DMS79 treated with DMSO at 0.1 percent for 48 hours (cell line): Measurements from ENCODE around the gene GUSB.
"Not testable (repeated sequence)": the region's sequence is repeated elsewhere in the genome, so short reads cannot be mapped to it uniquely, and the experiment has no call there.

Experiments used
- DNase-seq: peaks from one replicate; lab custom pipeline; 2025; lab: John Stamatoyannopoulos, UW

Gene GUSB

DNA sequence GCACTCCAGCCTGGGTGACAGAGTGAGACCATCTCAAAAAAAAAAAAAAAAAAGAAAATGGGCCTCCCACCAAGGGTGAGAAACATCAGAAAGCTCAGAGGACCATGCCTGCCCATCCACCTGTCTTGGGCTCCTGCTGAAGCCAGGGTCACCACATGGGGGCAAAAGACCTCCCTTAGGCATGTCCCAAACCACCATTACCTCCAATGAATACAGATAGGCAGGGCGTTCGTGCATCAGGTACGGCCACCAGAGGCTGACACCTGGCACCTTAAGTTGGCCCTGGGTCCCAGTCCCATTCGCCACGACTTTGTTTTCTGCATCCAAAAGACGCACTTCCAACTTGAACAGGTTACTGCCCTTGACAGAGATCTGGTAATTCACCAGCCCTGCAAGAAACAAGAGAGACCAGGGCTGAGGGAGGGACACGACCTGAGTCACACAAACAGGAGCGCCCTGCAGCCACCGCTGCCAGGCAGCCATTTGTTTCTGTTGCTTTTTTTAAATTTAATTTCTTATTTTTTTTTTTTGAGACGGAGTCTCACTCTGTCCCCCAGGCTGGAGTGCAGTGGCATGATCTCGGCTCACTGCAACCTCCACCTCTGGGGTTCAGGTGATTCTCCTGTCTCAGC lies 6.1 kb downstream of the GUSB start:
- no peak for DNase-seq

DNA sequence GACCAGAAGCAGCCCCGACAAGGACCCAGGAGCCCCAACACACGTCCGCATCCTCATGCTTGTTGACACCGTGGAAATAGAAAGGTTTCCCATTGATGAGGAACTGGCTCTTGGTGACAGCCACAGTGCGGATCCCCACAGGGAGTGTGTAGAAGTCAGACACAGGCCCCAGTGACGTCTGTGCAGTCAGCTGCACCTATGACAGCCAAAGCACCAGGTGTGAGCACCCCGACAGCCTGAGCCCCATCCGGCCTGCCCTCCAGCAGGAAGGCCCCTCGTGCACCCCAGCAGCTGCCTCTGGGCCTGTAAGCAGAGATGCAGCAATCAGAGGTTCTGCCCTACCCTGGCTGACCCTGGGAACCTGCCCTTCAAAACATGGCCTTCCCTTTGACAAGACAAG lies 7.1 kb downstream of the GUSB start:
- DNase-seq, result no peak

DNA sequence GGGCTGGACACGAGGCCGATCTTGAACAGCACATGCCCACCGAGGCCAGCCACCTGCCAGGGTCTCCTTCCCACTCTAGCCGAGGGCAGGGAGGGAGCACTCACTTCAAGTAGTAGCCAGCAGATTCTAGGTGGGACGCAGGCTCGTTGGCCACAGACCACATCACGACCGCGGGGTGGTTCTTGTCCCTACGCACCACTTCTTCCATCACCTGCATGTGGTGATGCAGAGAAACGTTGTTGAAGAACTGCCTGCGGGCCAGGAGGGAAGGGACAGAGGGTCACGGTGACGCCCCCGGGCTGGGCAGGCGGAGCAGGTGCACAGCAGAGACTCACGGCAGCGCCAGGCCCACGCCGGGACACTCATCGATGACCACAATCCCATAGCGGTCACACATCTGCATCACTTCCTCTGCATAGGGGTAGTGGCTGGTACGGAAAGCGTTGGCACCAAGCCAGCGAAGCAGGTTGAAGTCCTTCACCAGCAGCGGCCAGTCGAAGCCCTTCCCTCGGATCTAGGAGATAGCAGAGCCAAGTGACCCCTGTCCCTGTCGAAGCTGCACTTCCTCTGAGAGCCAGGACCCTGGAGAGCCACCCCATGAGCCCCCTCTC lies 7.7 kb downstream of the GUSB start:
- no peak for DNase-seq

DNA sequence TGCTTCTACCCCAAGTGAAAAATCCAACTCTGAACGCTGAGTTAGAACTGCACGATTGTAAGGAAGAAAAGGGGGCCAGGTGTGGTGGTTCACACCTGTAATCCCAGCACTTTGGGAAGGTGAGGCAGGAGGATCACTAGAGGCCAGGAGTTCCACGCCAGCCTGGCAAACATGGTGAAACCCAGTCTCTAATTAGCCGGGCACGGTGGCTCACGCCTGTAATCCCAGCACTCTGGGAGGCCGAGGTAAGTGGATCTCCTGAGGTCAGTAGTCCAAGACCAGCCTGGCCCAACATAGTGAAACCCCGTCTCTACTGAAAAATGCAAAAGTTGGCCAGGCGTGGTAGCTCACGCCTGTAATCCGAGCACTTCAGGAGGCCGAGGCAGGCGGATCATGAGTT lies 9.0 kb downstream of the GUSB start:
- no peak for DNase-seq

DNA sequence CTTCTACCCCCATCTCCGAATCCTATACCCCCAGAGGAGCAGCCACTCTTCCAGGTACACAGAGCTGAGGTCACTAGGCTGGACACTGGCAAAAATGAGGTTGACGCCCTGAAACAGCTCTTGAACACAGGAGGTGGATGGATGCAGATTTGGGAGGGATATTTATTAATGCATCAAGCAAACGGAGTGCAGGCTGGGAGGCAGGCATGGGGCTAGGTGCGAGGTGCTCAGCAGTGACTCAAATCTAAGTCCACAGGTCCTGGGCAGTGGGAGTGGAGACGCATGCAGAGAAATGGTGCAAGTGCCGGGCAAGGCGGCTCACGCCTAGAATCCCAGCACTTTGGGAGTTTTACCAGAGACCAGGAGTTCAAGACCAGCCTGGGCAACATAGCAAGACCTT lies 11.0 kb downstream of the GUSB start:
- no peak for DNase-seq

DNA sequence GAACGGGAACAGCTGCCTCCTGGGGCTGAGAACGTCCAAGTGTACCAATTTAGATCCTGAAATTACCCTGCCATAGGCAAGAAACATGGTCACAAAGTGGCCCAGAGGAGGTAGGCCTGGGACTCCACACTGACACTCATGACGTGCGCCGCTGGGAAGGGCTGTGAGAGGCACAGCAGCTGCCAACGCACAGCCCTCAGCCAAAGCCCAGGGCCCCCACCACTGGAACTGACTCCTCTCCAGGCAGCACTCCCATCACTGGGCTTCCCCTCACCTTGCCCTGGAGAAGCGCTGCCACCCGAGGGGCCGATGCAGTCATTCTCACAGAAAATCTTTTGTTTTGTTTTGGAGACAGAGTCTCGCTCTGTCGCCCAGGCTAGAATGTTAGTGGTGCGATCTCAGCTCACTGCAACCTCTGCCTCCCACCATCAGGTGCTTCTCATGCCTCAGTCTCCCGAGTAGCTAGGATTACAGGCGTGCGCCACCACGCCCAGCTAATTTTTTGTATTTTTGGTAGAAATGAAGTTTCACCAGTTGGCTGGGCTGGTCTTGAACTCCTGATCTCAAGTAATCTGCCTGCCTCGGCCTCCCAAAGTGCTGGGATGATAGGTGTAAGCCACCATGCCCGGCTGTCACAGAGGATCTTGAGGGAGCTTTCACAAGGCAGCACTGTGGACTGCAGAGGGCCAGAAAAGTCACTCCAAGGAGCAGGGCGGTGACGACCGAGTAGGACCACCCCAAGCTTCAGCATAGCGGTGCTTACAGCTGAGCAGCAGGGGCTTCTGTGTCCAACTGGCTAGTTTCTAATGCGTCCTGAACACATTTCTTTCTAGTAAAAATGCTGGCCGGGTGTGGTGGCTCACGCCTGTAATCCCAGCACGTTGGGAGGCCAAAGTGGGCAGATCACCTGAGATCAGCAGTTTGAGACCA lies 13.5 kb downstream of the GUSB start:
- no peak for DNase-seq

DNA sequence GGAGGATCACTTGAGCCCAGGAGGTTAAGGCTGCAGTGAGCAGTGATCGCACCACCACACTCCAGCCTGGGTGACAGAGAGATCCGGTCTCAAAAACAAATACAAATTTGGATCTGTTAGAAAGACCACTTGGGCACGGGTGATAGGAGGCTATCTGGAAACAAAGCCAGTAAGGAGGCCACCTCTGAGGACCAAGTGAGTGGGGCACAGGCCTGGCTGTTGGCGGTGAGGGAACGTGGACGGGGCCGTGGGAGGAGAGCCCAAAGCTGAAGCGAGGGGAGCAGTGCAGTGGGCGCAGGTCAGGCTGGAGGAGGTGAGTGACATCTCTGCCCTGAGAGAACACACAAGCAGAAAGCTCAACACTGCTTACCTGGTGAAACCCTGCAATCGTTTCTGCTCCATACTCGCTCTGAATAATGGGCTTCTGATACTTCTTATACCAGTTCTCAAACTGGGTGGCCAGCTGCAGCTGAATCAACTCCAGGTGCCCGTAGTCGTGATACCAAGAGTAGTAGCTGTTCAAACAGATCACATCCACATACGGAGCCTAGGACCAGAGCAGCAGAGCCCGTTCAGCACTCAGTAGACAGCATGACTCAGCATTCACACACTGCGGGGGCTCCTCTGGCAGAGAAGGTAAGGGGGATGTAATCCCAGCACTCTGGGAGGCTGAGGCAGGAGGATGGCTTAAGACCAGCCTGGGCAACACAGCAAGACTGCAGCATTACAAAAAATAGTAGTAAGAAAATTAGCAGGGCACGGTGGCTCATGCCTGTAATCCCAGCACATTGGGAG lies 14.5 kb downstream of the GUSB start:
- no peak for DNase-seq

DNA sequence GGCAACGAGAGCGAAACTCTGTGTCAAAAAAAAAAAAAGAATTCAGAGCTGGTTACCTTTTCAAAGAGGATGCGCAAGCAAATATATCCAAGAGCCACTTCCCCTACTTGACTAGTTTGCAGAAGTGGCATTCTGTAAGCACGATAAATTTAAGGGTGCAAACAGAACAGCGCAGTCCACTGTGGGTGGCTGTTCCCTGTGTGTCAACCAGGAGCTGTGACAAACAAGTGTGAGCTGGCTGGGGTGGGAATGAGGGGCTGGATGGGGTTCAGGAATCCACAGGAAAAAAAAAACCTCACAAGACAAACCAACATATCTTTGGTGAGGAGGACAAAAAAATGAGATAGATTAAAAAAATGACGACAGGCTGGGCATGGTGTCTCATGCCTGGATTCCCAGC lies 15.9 kb downstream of the GUSB start:
- DNase-seq, result no peak

DNA sequence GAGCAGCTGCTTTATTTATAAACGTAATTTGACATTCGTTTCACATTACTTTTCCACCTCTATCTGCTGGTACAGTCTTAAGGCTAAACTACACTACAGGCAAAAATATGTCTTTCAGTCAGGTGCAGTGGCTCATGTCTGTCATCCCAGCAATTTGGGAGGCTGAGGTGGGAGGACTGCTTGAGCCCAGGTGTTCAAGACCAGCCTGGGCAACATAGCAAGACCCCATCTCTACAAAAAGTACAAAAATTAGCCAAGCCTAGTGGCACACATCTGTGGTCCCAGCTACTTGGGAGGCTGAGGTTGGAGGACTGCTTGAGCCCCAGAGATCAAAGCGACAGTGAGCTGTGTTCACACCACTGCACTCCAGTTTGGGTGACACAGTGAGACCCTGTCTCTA lies 17.3 kb downstream of the GUSB start:
- not testable (repeated sequence) for DNase-seq

DNA sequence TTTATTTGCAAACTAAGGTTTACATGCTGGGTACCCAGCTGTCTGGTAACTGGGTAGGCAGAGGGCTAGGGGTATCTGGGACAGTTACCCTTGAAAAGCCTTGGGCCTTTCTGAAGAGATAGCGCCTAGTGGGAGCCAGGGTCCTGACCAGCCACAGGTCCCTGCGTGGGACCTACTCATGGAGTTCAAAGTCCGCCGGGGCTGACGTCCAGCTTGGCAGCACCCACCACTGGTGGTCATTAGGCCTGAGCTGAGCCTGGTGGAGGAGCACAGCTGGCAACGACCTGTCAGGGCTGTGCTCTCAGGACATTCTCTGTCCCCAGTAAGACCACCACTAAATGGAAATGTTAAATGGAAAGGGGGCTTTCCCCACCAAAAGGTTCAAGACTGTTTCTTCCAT lies 20.0 kb downstream of the GUSB start:
- no peak for DNase-seq

DNA sequence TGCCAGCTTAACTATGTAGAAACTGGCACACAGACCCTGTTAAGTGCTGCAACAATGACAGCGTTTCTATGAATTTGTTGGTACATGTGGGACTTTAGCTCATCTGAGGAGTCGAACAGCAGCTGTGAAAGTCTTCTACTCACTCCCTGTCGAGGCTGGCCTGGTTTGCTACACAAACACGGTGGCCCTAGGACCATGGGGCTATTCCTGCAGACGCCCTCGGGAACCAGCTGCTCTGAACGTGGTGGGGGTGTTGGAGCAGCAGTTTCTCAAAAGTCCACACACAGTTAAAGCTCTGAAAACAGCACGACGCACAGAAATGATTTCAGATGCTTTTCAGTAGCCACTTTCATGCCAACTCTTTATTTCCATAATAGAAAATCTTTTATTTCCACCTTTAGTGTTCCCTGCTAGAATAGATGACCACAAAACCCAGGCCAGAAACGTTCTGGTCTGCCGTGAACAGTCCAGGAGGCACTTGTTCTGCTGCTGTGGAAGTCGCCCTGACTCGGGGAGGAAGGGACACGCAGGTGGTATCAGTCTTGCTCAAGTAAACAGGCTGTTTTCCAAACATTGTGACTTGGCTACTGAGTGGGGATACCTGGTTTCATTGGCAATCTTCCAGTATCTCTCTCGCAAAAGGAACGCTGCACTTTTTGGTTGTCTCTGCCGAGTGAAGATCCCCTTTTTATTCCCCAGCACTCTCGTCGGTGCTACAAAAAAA lies 21.5 kb downstream of the GUSB start:
- no peak for DNase-seq

DNA sequence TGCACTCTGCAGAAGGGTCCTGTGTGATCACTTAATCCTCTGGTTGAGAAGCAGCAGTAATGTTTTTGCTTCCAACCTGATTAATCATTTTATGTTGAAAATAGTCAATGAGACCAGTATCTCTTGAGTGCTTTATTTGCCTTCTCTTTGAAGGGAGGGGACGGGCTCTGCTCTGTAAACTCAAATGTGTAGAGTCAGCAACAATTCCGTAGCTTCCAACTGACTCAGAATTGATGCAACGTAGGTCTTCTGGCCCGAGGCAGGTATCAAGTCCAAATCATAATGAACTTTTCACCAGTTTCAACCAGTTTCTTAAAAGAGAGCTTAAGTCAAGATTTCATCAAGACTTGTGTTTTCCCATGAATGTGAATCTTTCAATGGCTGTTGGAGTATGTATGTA lies 26.3 kb downstream of the GUSB start:
- no peak for DNase-seq

DNA sequence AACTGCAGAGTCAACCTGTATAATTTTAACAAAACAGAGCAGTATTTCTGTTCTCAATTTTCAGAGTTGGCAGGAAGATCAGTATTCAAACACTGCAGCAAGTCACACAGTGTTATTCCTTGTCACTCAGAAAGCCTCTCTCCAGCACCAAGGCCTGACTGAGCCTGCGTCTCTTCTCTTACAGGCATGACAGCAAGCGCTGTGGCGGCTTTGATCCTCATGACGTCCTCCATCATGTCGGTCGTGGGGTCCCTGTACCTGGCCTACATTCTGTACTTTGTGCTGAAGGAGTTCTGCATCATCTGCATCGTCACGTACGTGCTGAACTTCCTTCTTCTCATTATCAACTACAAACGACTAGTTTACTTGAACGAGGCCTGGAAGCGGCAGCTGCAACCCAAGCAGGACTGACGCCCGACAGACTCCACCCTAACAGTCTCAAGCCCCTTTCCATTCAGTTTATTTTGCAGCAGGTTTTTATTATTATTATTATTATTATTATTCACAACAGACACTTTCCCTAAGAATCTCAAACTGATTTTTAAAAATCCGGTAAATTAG lies 28.0 kb downstream of the GUSB start:
- DNase-seq, result no peak

DNA sequence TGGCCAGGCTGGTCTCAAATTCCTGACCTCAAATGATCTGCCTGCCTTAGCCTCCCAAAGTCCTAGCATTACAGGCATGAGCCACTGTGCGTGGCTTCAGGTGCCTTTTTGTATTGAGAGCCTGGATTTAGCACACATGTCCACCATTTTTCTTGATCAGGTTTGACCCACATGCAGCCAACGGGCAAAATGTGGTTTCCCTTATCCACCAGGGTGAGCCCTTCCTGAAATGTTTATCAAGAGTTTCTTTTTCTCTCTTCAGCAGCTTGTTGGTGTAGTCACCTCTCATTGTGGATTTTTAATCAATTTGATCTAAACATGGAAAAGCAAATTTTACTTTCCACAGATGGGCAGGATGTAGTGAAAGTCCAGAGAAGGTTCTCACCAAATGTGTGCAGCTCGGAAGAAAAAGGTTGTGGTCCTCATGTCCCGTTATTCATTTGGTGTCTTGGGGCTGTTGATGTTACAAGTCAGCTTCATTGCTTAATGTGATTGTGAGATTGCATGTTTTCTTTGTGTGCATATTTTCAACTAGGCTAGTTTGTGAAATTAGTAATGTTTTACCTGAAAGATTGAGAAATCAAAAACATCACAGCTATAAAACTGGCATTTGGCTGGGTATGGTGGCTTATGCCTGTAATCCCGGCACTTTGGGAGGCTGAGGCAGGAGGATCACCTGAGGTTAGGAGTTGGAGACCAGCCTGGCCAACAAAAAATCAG lies 28.9 kb downstream of the GUSB start:
- no peak for DNase-seq

DNA sequence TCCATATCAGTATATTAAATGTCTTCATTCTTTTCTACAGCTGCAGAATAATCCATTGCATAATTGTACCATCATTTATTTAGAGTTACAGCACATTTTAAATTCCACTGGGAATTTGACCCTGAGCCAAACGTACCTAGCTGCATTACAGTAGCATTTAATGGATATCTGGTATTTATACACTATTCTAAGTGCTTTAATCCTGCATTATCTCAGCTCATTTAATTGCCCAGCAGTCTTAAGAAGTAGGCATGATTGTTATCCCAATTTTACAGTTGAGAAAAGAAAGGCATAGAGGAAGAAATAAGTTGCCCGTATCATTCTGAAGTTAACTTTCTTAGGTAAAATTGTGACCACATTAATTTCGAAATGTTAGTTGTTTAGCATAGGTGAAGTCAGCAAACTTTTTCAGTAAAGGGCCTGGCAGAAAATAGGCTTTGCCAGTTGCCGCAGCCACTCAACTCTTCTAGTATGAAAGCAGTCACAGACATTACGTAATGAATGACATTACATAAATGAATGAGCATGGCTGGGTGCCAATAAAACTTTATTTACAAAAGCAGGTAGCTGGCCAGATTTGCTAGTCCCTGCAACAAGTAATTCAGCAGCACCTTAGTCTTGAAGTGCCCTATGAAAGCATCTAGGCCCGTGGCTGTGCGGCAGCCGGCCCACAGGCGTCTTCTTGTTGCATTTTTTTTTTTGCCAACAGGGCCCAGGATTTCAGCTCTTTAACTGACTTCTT lies 30.0 kb downstream of the GUSB start:
- DNase-seq, result no peak

DNA sequence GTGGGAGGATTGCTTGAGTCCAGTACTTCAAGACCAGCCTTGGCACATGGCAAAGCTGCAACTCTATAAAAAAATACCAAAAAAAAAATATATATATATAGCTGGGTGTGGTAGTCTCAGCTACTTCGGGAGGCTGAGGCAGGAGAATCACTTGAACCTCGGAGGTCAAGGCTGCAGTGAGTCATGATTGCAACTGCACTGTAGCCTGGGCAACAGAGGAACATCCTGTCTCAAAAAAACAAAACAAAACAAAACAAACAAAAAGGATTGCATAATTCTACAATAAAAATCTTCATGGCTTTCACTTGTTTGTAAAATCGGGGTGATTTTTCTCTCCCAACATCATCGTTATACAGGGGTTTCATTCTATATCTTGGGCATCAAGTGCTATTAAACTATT lies 35.1 kb downstream of the GUSB start:
- no peak for DNase-seq

DNA sequence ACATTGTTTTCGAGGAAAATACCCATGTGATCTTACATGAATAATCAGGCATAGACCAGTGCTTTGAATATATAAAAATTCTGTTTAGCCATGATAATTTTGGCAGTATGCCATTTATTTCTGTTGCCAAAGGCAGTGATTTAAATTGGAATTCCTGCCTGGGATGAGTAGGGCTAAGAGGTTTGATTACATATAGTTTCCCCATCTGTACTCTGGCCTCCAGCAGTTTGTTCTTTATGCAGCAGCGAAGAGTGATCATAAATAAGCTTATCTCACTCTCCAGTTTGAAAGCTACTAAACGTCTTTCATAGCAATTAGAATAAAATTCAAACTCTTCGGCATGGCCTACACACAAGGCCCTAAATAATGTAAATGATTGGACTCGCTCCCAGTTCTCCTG lies 36.2 kb downstream of the GUSB start:
- not testable (repeated sequence) for DNase-seq

DNA sequence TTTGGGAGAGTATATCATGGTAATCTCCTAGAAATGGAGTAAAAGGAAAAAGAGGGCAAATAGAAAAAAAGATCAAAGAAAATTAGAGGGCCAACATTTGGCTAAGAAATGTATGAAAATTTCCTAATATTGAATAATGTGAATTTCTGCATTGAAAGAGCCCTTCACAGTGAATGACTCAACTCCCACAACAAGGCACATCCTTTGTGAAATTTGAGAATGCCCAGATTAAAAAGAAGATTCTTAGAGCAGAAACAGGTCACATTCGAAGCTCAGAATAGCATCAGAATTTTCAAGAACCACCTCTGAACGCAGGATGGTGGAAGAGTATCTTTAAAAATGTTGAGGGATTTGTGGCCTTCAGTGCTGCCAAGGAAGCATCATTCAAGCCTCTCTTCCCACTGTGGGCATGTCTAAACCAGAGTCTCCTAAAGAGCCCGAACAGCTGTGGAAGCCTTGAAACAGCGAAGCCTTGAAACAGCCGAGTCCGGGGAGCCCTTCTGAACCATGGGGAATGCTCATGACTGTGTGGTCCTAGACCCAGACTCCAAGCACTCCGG lies 43.6 kb downstream of the GUSB start:
- no peak for DNase-seq

DNA sequence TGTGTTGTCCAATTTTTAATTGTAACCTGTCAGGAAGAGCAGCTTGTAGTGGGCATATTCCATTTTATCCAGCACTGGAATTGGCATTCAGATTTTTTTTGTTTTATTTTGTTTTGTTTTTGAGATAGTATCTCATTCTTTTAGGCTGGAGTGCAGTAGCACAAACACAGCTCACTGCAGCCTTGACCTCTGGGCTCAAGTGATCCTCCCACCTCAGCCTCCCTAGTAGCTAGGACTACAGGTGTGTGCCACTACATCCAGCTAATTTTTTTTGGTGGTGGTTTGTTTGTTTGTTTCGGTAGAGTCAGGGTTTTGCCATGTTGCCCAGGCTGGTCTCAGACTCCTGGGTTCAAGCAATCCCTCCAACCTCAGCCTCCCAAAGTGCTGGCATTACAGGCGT lies 44.7 kb downstream of the GUSB start:
- DNase-seq, result no peak

DNA sequence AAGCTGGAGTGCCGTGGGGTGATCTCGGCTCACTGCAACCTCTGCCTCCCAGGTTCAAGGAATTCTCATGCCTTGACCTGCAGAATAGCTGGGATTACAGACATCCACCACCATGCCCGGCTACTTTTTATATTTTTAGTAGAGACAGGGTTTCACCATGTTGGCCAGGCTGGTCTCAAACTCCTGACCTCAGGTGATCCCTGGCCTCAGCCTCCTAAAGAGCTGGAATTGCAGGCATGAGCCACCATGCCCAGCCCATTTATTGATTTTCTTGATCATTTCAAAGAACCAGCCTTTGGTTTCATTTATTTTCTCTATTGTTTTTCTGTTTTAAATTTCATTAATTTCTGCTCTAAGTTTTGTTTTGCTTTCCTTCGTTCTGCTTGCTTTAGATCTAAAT lies 50.3 kb downstream of the GUSB start:
- no peak for DNase-seq
